ENCODE results near the gene CAMKK1.

GRCh38 chr17:3857261-3858105, 35.4 kb downstream of the CAMKK1 start:
- no peak for TF ChIP-seq EZH2 (IDR thresholded peaks at IDR 0.05; ENCODE audit: borderline replicate concordance, insufficient read depth, low read depth, low read length, poor library complexity, severe bottlenecking)
- TF ChIP-seq, protein P1, sequence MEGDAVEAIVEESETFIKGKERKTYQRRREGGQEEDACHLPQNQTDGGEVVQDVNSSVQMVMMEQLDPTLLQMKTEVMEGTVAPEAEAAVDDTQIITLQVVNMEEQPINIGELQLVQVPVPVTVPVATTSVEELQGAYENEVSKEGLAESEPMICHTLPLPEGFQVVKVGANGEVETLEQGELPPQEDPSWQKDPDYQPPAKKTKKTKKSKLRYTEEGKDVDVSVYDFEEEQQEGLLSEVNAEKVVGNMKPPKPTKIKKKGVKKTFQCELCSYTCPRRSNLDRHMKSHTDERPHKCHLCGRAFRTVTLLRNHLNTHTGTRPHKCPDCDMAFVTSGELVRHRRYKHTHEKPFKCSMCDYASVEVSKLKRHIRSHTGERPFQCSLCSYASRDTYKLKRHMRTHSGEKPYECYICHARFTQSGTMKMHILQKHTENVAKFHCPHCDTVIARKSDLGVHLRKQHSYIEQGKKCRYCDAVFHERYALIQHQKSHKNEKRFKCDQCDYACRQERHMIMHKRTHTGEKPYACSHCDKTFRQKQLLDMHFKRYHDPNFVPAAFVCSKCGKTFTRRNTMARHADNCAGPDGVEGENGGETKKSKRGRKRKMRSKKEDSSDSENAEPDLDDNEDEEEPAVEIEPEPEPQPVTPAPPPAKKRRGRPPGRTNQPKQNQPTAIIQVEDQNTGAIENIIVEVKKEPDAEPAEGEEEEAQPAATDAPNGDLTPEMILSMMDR (IDR thresholded peaks at IDR 0.05) = no peak

Measured in B cell (primary cell).